DMS 273 (cell line): ENCODE measurements around the gene RBM17.
"Not testable (repeated sequence)": the region's sequence is repeated elsewhere in the genome, so short reads cannot be mapped to it uniquely, and the experiment has no call there.

Source experiments
- DNase-seq: peaks from one replicate; lab custom pipeline; 2025; ENCODE audit not compliant: unreplicated experiment; lab: John Stamatoyannopoulos, UW

Gene RBM17

DNA sequence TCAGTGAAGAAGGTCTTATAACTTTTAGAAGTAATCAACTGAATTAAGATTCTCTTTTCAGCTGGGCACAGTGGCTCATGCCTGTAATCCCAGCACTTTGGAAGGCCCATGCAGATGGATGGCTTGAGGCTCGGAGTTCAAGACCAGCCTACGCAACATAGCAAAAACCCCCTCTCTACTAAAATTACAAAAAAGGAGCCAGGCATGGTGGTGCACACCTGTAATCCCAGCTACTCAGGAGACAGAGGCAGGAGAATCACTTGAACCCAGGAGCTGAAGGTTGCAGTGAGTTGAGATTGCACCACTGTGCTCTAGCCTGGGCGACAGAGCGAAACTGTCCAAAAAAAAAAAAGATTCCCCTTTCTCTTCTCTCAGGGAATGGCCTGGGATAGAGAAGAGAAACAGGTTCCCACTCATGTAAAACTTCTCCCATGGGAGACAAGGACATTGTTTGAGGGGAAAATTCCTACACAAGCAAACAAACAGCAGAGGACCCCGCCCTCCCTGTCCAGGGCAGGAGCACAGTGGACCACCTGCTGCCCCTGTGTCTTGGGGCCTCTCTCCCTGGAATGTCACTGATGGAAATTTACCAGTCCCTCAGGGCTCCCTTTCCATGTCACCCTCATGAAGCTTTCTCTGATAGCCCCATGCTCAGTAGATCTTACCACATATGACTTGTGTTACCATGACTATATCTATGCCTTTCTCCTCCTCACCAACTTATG lies 32.3 kb upstream of the RBM17 start:
- DNase-seq = no peak

DNA sequence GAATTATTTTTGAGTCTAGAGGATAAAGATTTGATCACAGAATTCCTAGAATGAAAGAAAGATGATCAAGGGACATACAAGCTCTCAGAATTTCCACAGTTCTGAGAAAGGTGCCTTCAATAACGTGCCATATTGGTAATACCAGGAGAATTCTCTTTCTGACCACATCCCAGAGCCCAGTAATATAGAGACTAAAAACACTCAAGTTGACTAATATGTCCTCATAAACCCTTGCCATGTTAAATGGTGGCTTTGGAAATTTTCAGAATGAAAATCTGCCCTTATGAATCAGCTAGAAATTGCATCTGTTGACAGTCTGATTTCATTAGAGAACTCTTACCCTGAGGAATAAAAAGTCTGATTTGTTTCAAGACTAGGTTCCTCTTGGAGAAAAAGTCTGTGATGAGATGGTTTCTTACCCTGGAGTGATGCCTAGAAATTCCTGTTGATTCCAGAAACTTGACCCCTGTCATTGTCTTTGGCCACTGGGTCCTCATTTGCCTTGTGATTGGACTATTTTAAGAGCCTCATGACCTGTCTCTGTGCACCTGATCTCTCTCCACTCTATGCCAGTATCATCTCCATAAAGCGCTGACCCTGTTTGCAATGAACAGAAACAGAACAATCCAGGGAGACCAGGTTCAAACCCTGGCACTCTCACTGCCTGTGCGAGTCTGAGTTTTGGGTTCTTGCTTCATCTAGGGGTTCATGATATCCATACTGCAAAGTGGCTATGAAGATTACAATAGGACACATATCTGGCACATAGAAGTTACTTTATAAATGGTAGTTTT lies 30.0 kb upstream of the RBM17 start:
- no peak for DNase-seq

DNA sequence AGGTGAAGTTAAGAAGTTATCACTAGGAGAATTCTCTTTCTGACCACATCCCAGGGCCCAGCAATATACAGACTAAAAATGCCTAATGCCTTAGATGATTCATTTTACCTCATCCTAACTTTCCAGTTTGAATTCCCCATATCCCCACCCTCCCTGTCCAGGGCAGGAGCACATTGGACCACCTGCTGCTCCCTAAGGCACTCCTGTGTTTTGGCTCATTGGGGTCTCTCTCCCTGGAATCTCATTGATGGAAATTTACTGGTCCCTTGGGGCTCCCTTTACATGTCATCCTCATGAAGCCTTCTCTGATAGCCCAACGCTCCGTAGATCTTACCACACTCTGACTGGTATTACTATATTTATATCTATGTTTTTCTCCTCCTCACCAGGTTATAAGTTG lies 29.3 kb upstream of the RBM17 start:
- DNase-seq = no peak

DNA sequence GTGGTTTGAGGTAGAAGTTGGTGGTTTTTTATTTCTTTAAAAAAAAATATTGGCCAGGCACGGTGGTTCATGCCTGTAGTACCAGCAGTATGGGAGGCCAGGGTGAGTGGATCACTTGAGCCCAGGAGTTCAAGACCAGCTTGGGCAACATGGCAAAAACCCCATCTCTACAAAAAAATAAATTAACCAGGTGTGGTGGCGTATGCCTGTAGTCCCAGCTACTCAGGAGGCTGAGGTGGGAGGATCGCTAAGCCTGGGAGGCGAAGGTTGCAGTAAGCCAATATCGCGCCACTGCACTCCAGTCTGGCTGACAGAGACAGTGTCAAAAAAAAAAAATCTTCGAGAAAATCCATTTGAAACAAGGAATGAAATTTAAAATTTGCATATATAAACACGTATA lies 27.8 kb upstream of the RBM17 start:
- no peak for DNase-seq

DNA sequence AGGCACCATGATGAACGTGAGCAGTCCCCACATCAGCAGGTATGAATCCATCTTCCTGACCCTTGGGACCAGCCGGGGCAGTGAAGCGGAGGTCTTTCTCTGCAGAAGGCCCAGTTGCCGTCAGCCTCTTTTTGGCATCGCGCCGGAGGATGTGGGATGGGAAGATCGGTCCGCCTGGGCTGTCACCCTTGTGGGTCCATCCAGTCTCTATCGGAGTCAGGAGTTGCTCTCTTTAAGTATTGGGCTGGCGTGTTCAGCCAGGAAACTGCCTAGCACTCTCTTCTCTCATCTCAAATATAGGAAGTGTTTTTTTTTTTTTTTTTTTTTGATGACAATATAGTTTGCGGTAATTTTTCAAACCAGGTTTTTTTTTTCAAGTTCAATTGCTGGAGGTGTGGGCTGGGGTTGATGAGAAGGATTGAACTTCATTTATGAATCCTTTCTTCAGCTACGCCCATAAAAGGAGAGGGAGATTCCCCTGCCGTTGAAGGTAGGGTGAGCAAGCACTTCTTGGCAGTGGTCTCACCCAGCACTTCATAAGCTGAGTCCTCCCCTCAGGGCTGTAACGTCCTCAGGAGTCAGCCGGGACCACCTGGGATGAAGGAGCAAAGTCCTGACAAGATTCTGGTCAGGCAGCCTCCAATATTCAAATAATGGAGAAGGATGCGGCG lies 26.6 kb upstream of the RBM17 start, which contains the start of gene IL2RA:
TSS of gene IL2RA (minus strand) at position 267 of the 671 bp plus-strand sequence. CDS start at position 51, 216 bp downstream.
- no peak for DNase-seq

DNA sequence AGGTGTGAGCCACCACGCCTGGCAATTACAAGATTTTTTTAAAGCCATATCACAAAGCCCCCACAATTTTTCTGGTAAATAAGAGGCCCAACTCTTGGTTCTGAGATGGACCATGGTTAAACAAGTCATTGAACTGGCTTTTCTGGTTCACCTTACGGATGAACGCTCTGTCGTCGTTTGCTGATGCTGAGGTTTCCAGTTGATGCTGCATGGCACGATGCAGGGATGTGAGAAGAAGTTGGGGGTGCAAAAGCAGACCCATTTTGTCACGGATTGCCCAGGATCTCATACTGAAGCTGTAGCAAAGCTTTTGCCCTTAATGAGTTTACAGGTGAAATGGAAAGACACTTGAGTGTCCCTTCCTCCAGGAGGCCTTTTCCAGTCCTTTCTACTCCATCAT lies 24.7 kb upstream of the RBM17 start:
- no peak for DNase-seq

DNA sequence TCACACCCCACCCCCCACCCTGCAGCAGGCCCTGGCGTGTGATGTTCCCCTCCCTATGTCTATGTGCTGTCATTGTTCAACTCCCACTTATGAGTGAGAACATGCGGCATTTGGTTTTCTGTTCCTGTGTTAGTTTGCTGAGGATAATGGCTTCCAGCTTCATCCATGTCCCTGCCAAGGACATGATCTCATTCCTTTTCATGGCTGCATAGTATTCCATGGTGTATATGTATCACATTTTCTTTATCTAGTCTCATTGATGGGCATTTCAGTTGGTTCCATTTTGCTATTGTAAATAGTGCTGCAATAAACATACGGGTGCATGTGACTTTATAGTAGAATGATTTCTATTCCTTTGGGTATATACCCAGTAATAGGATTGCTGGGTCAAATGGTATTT lies 24.1 kb upstream of the RBM17 start:
- DNase-seq = not testable (repeated sequence)

DNA sequence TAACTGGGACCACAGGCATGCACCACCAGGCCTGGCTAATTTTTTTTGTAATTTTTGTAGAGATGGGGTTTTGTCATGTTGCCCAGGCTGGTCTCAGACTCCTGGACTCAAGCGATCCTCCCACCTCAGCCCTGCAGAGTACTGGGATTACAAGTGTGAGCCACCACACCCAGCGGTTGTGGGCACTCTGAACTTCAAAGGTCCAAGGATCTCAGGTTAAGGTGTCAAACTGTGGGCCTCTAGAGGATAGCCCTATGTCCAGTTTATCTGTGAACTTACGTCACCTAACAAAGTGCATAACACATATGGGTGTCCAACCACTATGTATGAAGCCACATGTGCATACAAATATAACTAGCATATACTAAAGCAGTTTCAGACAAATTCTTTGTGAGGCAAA lies 23.4 kb upstream of the RBM17 start:
- DNase-seq = no peak

DNA sequence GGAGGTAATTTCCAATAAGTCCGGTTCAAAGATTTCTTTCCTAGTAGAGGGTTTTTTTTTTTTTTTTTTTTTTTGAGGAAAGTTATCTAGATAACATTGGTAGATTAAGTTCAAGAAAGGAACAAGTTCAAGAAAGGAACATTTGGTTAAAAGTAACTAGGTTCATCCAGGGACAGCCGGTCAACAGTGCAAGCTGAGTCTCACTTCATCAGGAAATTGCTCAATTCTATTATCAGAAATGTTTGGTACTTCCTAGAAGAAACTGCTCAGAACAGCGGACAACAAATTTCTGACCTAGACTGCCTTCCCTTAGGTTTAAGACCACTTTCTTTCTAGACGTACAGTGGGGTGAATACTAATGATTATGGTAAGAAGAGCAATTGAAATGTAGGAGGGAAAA lies 23.0 kb upstream of the RBM17 start:
- DNase-seq = no peak

DNA sequence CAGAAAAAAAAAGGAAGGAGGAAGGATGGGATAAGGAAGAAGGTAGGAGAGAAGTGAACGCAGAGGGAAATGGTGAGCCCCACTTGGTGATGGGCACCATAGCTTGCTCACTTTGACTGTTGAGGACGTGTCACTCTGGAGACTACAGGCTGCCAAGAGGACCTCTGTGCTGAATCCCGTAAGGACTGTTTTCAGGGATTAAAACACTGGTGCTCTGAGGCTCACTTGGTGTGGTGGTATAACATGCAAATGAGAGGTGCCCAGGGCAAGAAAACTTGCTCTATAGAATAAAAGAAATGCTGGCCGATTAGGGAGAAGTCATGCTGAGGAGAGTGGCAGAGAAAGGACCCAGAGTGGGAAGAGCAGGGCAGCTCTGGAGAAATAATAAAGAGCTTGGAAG lies 21.4 kb upstream of the RBM17 start:
- no peak for DNase-seq

DNA sequence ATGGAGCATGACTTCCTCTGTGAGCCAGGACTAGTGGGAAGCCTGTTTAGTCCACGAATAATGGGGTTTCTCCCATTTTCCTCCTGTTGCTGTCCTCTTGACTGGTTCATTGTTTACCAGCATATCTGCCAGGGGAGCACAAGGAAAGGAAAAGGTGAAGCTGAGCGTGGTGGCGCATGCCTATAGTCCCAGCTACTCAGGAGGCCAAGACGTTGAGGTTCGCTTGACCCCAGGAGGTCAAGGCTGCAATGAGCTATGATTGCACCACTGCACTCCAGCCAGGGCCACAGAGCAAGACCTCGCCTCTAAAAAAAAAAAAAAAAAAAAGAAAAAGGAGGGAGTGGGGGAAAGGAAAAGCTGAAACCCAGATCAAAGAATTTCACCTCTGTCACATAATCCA lies 20.8 kb upstream of the RBM17 start:
- DNase-seq = no peak

DNA sequence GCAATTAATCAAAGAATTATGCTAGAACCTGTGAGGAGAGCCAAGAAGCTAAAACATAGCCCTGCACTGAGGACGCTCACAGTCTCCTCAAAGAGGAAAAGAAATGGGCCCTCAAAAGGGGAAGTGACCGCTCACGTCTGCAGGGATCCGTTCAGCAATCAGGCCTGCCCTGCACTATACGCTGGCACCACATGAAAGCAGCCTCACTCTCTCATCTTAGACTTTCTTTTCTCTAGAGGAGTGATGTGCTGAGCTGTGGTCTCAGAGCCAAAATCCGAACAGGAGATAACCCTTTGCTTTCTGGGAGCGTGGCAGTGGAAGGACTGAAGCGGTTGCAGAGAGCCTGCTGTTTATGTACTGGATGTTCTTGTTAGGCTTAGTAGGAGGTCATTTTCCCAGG lies 20.4 kb upstream of the RBM17 start:
- no peak for DNase-seq

DNA sequence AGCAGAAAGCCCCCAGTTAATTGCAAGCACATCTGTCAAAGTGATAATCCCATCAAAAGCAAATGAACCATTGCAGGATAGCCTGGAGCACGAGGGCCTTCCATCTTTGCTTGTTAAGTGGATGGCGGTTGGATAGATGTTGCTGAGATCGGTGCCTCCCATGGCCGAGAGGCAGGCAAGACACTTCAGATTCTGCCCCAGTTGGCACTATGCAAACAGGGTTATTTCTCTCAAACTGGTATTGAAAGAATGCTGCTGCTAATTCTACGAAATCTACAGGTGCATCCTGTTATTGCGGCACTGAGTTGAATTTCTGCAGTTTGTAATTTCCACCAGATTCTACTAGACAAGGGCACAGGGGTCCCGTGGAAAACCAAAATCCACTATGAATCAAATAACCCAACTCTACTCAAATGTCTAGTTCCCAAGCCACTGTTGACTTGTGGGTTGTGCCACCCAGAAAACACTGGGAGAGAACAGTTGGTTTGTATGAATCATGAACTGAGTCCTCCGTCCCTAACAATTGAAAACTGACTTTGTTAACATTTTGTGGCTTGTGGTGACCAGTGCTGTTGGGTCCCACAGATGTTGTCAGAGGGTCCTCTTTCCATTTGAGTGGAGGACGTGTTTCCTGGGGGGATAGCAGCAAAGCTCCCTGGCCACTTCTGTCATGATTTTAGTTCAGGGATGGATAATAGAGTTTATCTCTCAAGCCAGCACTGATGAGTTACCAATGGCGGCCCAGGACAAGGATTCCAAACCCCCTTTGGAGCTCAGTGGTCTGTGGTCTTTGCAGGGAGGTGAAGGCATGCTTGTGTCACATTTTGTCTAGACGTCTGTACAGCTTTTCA lies 19.5 kb upstream of the RBM17 start:
- DNase-seq = no peak

DNA sequence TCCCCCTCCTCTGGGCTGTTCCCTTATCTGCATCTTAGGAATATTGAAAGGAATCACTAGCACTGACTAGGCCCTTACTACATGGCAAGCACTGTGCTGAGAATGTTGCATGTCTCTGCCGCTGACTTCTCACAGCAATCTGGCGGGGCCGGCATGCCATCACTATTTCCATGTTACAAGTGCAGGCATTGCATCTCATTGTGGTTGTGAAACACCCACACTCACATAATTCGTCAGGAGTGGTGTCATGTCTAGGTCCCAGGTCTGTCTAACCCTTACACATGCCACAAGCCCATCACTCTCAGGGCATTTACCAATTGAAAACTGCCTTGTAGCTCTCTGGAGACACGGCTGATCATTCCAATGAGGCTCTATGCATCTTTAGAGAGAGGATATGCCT lies 18.2 kb upstream of the RBM17 start:
- DNase-seq = no peak

DNA sequence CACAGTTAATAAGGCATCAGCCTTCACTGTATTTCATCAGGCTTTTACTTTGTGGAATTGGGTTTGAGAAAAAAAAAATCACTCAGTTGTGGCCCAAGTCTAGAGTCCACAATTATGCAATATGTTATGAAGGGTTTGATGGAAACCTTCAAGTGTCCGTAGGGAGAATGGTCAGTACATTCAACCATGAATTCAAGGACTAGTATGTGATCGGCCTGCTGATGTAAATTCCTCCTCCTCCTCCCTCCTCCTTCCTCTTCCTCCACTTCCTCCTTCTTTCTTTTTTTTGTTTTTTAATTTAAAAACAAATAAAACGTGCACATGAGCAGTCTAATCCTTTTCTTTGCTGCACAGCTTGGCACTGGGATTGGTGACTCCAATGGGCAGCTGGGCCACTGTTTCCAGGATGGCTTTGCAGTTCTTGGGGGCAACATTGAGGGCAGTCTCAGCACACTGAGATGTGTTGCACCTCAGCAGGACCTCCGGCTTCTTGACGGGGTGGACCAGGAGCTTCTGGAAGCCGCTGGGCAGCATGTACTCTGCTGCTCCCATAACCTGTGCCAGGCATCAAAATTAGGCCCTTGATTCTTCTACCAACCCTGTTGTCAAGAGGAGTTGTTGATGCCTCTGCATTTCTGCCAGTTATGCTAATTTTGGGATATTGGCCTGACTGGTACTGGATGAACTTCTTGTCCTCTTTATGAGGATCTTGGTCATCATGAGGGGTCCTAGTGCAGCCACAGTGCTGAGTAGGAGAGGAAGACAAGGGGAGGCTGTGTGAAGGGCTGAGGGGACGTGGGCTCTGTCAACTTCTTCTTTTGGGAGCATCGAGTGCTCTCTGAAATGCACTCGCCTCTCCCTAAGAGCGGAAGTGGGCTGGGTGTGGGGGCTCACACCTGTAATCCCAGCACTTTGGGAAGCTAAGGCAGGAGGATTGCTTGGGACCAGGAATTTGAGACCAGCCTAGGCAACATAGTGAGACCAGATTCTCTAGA lies 17.4 kb upstream of the RBM17 start:
- DNase-seq = no peak

DNA sequence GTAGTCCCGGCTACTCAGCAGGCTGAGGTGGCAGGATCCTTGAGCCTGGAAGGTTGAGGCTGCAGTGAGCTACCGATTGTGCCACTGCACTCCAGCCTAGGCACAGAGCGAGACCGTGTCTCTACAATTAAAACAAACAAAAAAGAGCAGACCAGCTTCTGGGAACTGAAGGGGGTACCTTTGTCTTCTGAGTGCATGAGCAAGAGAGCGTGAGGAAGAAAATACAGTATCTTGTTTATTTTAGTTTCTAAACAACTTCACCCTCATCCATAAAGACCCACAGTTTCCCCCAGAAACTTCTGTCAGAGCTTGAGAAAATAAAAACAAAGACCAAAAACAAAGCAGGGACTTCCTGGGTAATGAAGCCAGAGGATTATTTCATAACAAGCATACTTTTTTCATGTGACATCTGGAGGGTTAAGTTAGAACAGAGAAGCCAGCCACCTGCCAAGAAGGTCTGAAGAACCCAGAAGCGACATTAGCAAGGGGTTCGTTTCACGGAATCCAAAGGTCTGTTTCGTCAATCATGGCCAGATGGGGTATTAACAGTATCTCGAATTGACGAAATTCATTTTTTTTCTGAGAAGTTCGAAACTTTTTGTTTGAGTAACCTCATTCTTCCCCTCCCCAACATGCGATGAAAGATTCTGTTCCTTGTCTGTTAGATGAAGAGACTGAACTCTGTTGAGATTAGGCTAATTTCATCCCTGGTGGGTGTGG lies 16.5 kb upstream of the RBM17 start:
- DNase-seq = peak; percentile 15

DNA sequence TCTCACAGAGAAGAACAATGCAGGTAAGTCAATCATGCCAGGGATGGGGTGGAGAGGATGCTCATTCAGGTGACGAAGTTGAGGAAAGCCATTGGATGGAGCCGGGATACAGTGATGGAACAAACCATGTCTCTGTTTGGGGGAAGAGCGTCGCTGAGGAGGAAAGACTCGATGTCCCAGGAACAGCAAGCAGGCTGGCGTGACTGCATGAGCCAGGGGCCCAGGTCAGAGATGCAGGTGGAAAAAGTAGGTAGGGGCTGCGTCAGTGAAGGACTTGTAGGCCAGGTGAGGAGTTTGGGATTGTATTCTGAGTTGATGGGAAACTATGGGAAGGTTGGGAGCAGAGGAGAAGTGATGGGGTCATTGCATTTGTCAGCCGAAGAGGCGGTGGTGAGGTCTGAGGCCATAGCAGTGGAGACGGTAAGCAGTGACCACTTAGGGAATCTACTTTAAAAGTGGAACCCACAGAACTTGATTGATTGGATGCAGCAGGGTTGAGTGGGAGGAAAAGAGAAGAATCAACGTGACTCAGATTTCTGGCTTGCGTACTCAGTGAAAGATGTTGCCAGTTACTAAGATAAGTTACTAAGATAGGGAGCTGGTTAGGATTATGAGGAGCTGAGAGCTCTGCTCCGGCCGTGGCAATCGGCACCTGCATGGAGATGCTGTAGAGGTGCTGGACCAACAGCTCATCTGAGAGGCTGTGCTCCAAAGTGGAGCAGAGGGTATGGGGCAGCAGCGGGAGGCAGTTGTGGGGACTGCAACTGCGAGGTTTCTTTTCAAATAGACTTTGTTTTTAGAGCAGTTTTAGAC lies 14.1 kb upstream of the RBM17 start:
- no peak for DNase-seq

DNA sequence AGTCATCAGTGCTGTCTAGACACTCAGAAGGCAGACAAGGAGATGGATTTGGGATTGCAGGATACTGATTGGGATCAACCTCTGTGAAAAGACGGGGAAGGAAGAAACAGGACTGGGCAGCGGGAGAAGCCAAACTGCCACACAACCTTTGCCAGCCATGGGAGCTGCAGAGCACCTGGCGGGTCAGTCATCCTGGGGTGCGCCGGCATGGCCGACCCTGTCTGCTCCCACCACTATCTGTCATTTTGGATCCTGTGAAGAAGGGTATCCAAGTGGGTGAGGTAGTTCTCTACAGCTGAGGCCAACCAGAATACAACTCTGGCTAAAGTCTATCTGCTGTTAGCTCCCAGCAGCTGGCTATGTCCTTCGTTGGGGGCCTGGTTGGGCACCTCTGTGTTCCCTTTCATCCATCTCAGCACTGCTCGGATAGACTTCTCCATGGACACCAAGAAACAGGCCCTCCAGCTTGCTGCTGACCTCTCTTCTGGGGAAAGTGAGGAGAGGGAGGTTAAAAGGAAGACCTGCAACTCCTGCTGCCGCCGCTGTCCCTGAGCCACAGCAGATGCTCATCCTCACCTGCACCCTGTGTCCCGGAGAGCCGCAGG lies 11.7 kb upstream of the RBM17 start:
- no peak for DNase-seq
